Kidney (tissue), 22 donors: ENCODE measurements around the gene TNFSF13. TPM values are rescaled to one million over a fixed set of nuclear protein-coding genes. Genes with fewer than 3 reads are reported as not detected.

Source experiments
- DNase-seq, 5 donors: peaks; one replicate each; pipeline ENCODE4 v3.0.0-alpha.2; 2013 to 2020
- FAIRE-seq: peaks from 2 replicates; lab custom pipeline; 2012; peaks lifted over from hg19 to GRCh38; lab: Jason Lieb, UNC
- H3K27ac ChIP-seq, 2 donors: one replicate each; pipeline ENCODE4 v1.7.0; 2013; ENCODE audit warnings: low read depth in 2 of 2, low read length in 2 of 2, inconsistent platforms in 1 of 2
- H3K27me3 ChIP-seq: one replicate; pipeline ENCODE4 v1.7.1; 2013; ENCODE audit warnings: low read length, inconsistent platforms; ENCODE audit not compliant: control insufficient read depth, insufficient read depth
- H3K36me3 ChIP-seq, 3 donors: one replicate each; pipeline versions ENCODE4 v1.7.0 to v1.7.1; 2013; ENCODE audit warnings: low read length in 3 of 3, control low read depth in 1 of 3, inconsistent platforms in 1 of 3; ENCODE audit not compliant: insufficient read depth in 3 of 3, control insufficient read depth in 2 of 3
- H3K4me1 ChIP-seq, 3 donors: one replicate each; pipeline versions ENCODE4 v1.7.0 to v1.7.1; 2013; ENCODE audit warnings: low read length in 3 of 3, inconsistent platforms in 1 of 3, low read depth in 1 of 3; ENCODE audit not compliant: control insufficient read depth in 2 of 3, insufficient read depth in 2 of 3
- H3K4me3 ChIP-seq, 3 donors: one replicate each; pipeline versions ENCODE4 v1.7.0 to v1.8.1; 2013; ENCODE audit warnings: low read length in 3 of 3, control low read depth in 1 of 3, inconsistent platforms in 1 of 3
- H3K9ac ChIP-seq, 3 donors: one replicate each; pipeline versions ENCODE4 v1.7.0 to v1.7.1; 2013; ENCODE audit warnings: low read length in 3 of 3, control low read depth in 1 of 3, inconsistent platforms in 1 of 3
- H3K9me3 ChIP-seq, 3 donors: one replicate each; pipeline versions ENCODE4 v1.7.0 to v1.7.1; 2013; ENCODE audit warnings: low read length in 3 of 3, control low read depth in 1 of 3, inconsistent platforms in 1 of 3; ENCODE audit not compliant: control insufficient read depth in 2 of 3, insufficient read depth in 1 of 3
- intact Hi-C: fragments of 100-400 bp; cut with DNase I; formaldehyde crosslinking; loops from one replicate; pipeline ENCODE4 v1.11.1; 2022
- long read RNA-seq, 10 donors: library from polyadenylated mRNA in 1 of 10; unstranded in 1 of 10; transcript quantifications; one replicate each; pipeline ENCODE4 v2.0.0 and lab custom pipeline, GENCODE V29; 2021 to 2026
- polyA plus RNA-seq: library from polyadenylated mRNA; stranded (reverse); fragments of 350-450 nt; fragmentation: Illumina TruSeq; extraction: RNeasy Lipid Tissue Mini Kit (QIAGEN cat#74804); gene quantifications from one replicate; pipeline ENCODE4 v1.2.3, GENCODE V29; 2014; ENCODE audit warnings: low read depth, low replicate concordance; ENCODE audit not compliant: insufficient read depth
- total RNA-seq: library from RNA; stranded (reverse); fragmentation: NEBNext Ultra II Directional; extraction: Animal tissue kit (Norgen Biotek cat#: 25700); gene quantifications from one replicate; pipeline ENCODE4 v1.2.1, GENCODE V29; 2021
- TF ChIP-seq, protein P1 (sequence below): IDR thresholded peaks from 3 replicates; pipeline ENCODE4 v1.5.1; 2012; ENCODE audit warnings: mild to moderate bottlenecking, moderate library complexity, borderline replicate concordance; ENCODE audit not compliant: insufficient read depth; ENCODE audit errors: extremely low read depth
- donor health status: control.
- donor health status: control.
- donor health status: control.
- donor health status: control.
- donor health status: control.
- donor health status: DM: yes; HTN: yes; CAD: no.
- donor health status: Normal renal cell carcinoma (clear cell type).

TNFSF13 gene
- total RNA-seq = 99.2 TPM
- polyA plus RNA-seq = 68.6 TPM
- long read RNA-seq, donor 1, partial matches to known transcripts = 0 of 3 reads
- long read RNA-seq, donor 1, other reads (novel, unspliced or antisense) = 0 of 3 reads
- long read RNA-seq, donor 2, partial matches to known transcripts = 0 of 2 reads
- long read RNA-seq, donor 2, other reads (novel, unspliced or antisense) = 0 of 2 reads
- long read RNA-seq, donor 3, transcript TNFSF13-201 (6 exons, 1,971 nt) = major isoform, 5 of 6 reads
- long read RNA-seq, donor 3, partial matches to known transcripts = 0 of 6 reads
- long read RNA-seq, donor 3, other reads (novel, unspliced or antisense) = 0 of 6 reads
- long read RNA-seq, donor 4, partial matches to known transcripts = 0 of 3 reads
- long read RNA-seq, donor 4, other reads (novel, unspliced or antisense) = 0 of 3 reads
- long read RNA-seq, donor 5, partial matches to known transcripts = 0 of 1 reads
- long read RNA-seq, donor 5, other reads (novel, unspliced or antisense) = 0 of 1 reads
- long read RNA-seq, donor 6 = 0 reads
- long read RNA-seq, donor 7, transcript TNFSF13-201 (6 exons, 1,971 nt) = major isoform, 53 of 93 reads
- long read RNA-seq, donor 7, partial matches to known transcripts = 13 of 93 reads
- long read RNA-seq, donor 7, other reads (novel, unspliced or antisense) = 21 of 93 reads
- long read RNA-seq, donor 8, partial matches to known transcripts = 0 of 3 reads
- long read RNA-seq, donor 8, other reads (novel, unspliced or antisense) = 0 of 3 reads
- long read RNA-seq, donor 9, partial matches to known transcripts = 0 of 1 reads
- long read RNA-seq, donor 9, other reads (novel, unspliced or antisense) = 0 of 1 reads
- long read RNA-seq, donor 10, partial matches to known transcripts = 5 of 9 reads
- long read RNA-seq, donor 10, other reads (novel, unspliced or antisense) = 0 of 9 reads

DNA sequence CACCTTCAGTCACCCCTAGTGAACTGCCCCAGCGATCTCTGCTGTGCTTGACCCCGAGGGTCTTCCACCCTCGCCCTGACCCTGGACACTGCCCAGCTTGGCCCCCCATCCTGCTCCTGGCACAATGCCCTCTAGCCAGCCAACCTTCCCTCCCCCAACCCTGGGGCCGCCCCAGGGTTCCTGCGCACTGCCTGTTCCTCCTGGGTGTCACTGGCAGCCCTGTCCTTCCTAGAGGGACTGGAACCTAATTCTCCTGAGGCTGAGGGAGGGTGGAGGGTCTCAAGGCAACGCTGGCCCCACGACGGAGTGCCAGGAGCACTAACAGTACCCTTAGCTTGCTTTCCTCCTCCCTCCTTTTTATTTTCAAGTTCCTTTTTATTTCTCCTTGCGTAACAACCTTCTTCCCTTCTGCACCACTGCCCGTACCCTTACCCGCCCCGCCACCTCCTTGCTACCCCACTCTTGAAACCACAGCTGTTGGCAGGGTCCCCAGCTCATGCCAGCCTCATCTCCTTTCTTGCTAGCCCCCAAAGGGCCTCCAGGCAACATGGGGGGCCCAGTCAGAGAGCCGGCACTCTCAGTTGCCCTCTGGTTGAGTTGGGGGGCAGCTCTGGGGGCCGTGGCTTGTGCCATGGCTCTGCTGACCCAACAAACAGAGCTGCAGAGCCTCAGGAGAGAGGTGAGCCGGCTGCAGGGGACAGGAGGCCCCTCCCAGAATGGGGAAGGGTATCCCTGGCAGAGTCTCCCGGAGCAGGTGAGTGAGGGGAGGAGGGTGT, at the start of gene TNFSF13:
Gene TNFSF13, plus strand, starts transcription at position 207 of the 776 bp plus-strand sequence. Its CDS starts 290 bp downstream, at position 497.
- no peaks in the 10 kb centered on the region for H3K36me3 ChIP-seq
- H3K4me1 ChIP-seq = peaks cover 3 to 45% (median 35%) of the 10 kb centered on the region in 3 donors
- H3K4me3 ChIP-seq = peak within 1 kb of the TSS; percentile 26 to 86 (median 65)
- peak within 1 kb of the TSS; percentile 99 to 100 for H3K27ac ChIP-seq
- H3K9ac ChIP-seq = peak within 1 kb of the TSS in 2 of 3 donors; percentile 67 to 92
- intact Hi-C loops = no loop called here
- H3K9me3 ChIP-seq = no peaks in the 10 kb centered on the region
- TF ChIP-seq, protein P1, sequence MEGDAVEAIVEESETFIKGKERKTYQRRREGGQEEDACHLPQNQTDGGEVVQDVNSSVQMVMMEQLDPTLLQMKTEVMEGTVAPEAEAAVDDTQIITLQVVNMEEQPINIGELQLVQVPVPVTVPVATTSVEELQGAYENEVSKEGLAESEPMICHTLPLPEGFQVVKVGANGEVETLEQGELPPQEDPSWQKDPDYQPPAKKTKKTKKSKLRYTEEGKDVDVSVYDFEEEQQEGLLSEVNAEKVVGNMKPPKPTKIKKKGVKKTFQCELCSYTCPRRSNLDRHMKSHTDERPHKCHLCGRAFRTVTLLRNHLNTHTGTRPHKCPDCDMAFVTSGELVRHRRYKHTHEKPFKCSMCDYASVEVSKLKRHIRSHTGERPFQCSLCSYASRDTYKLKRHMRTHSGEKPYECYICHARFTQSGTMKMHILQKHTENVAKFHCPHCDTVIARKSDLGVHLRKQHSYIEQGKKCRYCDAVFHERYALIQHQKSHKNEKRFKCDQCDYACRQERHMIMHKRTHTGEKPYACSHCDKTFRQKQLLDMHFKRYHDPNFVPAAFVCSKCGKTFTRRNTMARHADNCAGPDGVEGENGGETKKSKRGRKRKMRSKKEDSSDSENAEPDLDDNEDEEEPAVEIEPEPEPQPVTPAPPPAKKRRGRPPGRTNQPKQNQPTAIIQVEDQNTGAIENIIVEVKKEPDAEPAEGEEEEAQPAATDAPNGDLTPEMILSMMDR = no peak
- peak in 2 of 5 donors; percentile 57 to 90 for DNase-seq
- FAIRE-seq = no peak
- H3K27me3 ChIP-seq = no peaks in the 10 kb centered on the region

GRCh38 chr17:7508846-7509245, 49.7 kb upstream of the TNFSF13 start:
- Histone ChIP-seq H3K9me3 (no peaks in the 10 kb centered on the region), H3K36me3 (peaks cover 16 to 80% (median 58%) of the 10 kb centered on the region in 3 donors), H3K27me3 (no peaks in the 10 kb centered on the region), H3K4me3 (no peak overlapping the region), H3K27ac (no peak overlapping the region), H3K9ac (no peak overlapping the region), H3K4me1 (no peaks in the 10 kb centered on the region)
- DNase-seq (no peak), FAIRE-seq (no peak)
- TF ChIP-seq, protein P1 = no peak
- intact Hi-C loops = no loop called here

GRCh38 chr17:7509937-7510336, 48.6 kb upstream of the TNFSF13 start:
- TF ChIP-seq, protein P1 = no peak
- Histone ChIP-seq H3K4me1 (no peaks in the 10 kb centered on the region), H3K4me3 (no peak overlapping the region), H3K27me3 (no peaks in the 10 kb centered on the region), H3K9ac (no peak overlapping the region), H3K27ac (no peak overlapping the region), H3K36me3 (peaks cover 15 to 77% (median 57%) of the 10 kb centered on the region in 3 donors), H3K9me3 (no peaks in the 10 kb centered on the region)
- intact Hi-C loops = no loop called here
- DNase-seq (no peak), FAIRE-seq (no peak)
